Measurements from ENCODE around the gene PEX12.
"Not testable (repeated sequence)": the region's sequence is repeated elsewhere in the genome, so short reads cannot be mapped to it uniquely, and the experiment has no call there.

The PEX12 gene

DNA sequence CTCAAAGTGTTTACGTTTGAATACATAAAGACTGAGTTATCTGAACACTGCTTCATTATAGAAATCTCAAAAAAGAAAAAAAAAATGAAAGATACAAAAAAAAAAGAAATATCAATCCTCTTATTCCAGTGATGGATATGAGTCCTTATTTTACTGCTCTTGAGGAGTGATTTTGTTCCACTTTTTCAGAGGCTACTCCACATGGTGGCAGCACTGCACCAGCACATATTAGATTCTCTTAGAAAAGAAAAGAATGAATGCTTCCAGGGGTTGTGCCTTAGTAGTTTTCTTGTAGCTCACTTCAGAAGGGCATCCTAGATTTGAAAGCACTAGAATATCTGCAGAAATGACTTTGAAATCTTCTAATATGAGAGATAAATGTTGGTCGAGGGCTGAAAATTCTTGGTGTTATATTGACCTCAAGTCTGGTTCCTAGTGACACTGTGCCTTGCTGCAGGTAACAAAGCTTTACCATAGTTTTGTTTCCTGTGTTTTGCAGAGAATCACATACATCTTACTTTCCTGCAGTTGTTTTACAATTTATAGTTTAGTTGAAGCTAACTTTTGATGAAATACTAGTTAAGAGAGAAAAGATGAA lies 34.7 kb upstream of the PEX12 start:
- H3K4me3 ChIP-seq (ENCODE audit: low read depth, low read length), result no peak overlapping the region
- TF ChIP-seq, protein P1, sequence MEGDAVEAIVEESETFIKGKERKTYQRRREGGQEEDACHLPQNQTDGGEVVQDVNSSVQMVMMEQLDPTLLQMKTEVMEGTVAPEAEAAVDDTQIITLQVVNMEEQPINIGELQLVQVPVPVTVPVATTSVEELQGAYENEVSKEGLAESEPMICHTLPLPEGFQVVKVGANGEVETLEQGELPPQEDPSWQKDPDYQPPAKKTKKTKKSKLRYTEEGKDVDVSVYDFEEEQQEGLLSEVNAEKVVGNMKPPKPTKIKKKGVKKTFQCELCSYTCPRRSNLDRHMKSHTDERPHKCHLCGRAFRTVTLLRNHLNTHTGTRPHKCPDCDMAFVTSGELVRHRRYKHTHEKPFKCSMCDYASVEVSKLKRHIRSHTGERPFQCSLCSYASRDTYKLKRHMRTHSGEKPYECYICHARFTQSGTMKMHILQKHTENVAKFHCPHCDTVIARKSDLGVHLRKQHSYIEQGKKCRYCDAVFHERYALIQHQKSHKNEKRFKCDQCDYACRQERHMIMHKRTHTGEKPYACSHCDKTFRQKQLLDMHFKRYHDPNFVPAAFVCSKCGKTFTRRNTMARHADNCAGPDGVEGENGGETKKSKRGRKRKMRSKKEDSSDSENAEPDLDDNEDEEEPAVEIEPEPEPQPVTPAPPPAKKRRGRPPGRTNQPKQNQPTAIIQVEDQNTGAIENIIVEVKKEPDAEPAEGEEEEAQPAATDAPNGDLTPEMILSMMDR (conservative IDR thresholded peaks at IDR 0.05; ENCODE audit: low read depth, low read length), result peak; percentile 79
- DNase-seq (ENCODE audit: low read depth), result peak; percentile 83

DNA sequence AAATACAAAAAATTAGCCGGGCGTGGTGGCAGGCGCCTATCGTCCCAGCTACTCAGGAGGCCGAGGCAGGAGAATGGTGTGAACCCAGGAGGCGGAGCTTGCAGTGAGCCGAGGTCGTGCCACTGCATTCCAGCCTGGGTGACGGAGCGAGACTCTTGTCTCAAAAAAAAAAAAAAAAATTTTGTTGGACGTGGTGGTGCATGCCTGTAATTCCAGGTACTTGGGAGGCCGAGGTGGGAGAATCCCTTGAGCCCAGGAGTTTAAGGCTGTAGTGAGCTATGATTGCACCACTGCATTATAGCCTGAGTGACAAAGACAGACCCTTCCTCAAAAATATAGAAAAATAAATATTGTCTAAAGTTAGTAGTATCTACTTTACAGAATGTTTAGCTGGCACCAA lies 32.4 kb upstream of the PEX12 start:
- not testable (repeated sequence) for DNase-seq (ENCODE audit: low read depth)

DNA sequence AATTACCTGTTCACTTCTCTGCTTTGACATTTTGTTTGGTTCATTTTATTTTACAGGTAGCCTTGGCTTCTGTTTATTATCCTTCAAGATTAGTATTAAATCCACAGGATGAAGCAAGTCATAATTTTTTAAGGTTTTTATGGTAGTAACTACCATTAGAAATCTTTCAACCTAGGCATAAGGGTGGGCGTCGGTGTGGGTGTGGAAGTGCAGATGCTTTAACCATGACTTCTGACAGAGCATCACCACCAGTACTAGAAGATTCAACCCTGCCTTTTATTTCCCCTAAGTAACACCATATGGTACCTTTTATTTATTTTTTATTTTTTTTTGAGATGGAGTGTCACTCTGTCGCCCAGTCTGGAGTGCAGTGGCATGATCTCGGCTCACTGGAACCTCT lies 31.5 kb upstream of the PEX12 start:
- TF ChIP-seq, protein P1 (conservative IDR thresholded peaks at IDR 0.05; ENCODE audit: low read depth, low read length), result no peak
- no peak for DNase-seq (ENCODE audit: low read depth)
- no peak overlapping the region for H3K4me3 ChIP-seq (ENCODE audit: low read depth, low read length)

More for the DNA sequence above, 32.4 kb upstream of the PEX12 start:
- H3K4me3 ChIP-seq (ENCODE audit: low read depth, low read length), result not testable (repeated sequence)

DNA sequence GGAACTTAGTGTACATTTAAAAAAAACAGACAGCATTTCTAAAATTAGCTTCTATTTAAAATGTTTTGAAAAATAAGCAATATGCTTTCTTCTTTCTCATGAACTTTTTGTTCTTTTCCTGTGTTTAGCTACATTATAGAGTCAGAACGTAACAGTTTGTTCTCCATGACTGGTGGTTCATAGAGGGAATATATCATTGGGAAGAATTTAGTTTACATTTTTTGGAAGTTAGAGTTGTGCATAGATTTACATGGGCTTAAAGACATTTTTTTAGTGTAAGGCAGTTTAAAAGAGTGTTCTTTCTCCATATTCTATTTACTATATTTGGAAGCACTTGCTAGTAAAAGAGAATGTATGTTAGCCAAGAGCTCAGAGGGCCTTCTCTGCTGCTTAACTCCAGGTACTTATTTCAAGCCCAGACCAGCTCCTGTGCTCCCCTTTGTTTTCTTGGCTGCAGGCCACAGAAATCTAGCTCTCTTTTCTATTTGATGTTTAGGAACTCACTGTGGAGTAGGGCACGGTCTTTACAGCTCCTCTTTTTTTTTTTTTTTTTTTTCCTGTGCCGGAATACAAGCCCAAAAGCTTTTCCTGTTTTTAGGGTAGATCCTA lies 29.0 kb upstream of the PEX12 start:
- no peak overlapping the region for H3K4me3 ChIP-seq (ENCODE audit: low read depth, low read length)
- TF ChIP-seq, protein P1 (conservative IDR thresholded peaks at IDR 0.05; ENCODE audit: low read depth, low read length), result no peak
- no peak for DNase-seq (ENCODE audit: low read depth)

DNA sequence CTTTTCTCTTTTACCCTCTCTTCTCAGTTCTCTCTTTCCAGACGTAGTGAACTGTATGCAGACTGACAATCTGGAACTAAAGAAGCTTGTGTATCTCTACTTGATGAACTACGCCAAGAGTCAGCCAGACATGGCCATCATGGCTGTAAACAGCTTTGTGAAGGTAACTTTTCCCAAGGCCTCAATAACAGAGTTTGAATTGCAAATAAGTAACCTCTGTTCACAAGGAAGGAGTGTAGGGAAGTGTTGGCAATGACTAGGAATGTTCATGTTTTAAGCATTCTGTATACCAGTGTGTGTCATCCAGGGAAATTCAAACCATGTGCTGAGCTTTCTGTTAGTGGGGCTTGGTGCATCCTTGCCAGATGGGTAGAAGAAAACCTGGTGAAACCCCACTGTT lies 27.3 kb upstream of the PEX12 start:
- TF ChIP-seq, protein P1 (conservative IDR thresholded peaks at IDR 0.05; ENCODE audit: low read depth, low read length), result no peak
- H3K4me3 ChIP-seq (ENCODE audit: low read depth, low read length), result no peak overlapping the region
- DNase-seq (ENCODE audit: low read depth), result no peak

DNA sequence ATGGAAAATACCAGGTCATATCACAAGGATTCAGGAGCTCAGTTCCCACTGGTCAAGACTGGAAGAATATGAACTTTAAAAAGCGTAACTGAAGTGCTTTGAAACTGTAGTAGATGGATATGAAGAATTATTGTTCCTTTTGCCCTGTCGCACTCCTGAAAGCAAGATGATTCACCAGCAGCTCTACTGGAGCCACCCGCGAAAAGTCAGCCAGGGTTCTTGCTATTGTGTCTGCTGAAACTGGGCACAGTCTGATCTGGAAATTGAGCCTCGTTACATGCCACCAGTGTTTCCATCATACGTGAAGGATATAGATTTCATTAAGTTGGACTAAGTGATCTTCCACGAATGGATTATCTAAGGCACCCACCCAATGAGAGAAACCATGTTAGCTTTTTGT lies 25.3 kb upstream of the PEX12 start:
- TF ChIP-seq, protein P1 (conservative IDR thresholded peaks at IDR 0.05; ENCODE audit: low read depth, low read length), result no peak
- DNase-seq (ENCODE audit: low read depth), result peak; percentile 14

DNA sequence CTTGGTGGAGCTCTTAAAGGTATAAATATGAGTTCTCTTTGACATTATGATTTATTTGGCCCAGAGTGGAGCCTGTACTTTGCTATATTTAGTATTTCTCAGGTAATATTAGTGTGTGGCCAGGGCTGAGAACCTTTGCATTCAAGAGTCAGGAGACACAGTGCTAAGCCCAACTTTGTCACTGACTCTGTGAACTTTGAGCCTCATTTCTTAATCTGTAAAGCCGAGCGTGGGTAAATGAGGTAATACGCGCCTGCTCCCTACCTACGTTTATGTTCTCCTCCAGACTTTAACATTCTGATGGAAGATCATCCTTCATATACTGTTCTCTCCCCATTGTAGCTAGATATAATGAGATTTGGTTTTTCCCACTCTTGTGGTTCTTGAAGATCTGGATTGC lies 19.2 kb upstream of the PEX12 start:
- TF ChIP-seq, protein P1 (conservative IDR thresholded peaks at IDR 0.05; ENCODE audit: low read depth, low read length), result no peak
- DNase-seq (ENCODE audit: low read depth), result no peak
- H3K4me3 ChIP-seq (ENCODE audit: low read depth, low read length), result no peak overlapping the region

More for the DNA sequence above, 25.3 kb upstream of the PEX12 start:
- H3K4me3 ChIP-seq (ENCODE audit: low read depth, low read length), result no peak overlapping the region

Data from choroid plexus epithelial cell (primary cell).